Measurements from ENCODE around the gene LONRF2. TPM values are rescaled to one million over a fixed set of nuclear protein-coding genes. Genes with fewer than 3 reads are reported as not detected.

Gene LONRF2
- total RNA-seq, 4 donors from 2014 or later = 1.3 to 2.5 (median 2.0) TPM

DNA sequence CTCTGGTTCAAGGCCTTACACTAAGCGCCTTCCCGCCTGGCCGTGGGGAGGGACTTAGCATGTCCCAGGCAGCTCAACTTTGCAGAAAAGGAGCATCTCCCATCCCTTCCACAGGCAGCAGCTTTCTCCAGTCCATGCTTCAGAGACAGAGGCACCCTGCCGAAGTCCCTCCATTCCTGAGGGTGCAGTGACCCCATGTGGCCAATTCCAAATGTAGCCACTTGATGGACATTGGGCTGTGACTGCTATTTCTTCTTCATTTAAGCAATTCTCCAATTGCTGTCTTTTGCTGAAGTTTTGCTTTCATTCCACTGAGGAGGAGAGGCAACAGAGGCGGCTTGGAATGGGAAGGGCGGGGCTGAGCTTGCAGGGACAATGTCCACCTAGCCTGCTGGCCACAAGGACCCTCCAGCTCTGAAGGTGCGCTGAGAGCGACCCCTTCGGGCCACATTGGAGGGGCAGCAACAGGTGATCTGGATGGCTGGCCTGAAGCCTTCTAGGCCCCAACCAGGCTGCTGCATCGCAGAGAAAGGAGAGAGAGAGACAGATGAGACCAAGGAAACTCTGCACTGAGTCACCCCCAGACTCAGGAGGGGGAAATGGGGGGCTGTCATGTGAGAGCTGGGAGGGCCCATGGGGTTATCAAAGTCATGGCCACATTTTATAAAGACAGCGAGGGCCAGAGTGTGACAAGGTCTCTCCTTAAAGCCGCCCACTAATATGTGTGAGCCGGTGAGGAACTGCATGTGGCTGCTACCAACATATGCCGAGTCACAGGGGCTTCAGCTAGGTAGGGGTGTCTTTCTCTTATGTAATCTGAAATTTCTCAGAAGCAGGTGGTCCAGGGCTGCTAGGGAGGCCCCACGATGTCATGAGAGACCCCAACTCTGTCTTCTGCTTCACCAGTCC is 61.3 kb downstream of the LONRF2 start:
- no peak for TF ChIP-seq POLR2A (IDR thresholded peaks at IDR 0.05)
- TF ChIP-seq, protein P1, sequence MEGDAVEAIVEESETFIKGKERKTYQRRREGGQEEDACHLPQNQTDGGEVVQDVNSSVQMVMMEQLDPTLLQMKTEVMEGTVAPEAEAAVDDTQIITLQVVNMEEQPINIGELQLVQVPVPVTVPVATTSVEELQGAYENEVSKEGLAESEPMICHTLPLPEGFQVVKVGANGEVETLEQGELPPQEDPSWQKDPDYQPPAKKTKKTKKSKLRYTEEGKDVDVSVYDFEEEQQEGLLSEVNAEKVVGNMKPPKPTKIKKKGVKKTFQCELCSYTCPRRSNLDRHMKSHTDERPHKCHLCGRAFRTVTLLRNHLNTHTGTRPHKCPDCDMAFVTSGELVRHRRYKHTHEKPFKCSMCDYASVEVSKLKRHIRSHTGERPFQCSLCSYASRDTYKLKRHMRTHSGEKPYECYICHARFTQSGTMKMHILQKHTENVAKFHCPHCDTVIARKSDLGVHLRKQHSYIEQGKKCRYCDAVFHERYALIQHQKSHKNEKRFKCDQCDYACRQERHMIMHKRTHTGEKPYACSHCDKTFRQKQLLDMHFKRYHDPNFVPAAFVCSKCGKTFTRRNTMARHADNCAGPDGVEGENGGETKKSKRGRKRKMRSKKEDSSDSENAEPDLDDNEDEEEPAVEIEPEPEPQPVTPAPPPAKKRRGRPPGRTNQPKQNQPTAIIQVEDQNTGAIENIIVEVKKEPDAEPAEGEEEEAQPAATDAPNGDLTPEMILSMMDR (IDR thresholded peaks at IDR 0.05) = peak; percentile 19 to 29
- Histone ChIP-seq H3K27ac (no peak overlapping the region), H3K27me3 (no peaks in the 10 kb centered on the region), H3K9me3 (no peaks in the 10 kb centered on the region), H3K4me1 (no peaks in the 10 kb centered on the region), H3K36me3 (no peaks in the 10 kb centered on the region), H3K4me3 (no peak overlapping the region)
- DNase-seq (ENCODE audit: low spot score in 2 of 2) = peak in 1 of 2 donors; percentile 78
- WGBS = 71% methylated on average over 15 of the region's 15 CpGs

DNA sequence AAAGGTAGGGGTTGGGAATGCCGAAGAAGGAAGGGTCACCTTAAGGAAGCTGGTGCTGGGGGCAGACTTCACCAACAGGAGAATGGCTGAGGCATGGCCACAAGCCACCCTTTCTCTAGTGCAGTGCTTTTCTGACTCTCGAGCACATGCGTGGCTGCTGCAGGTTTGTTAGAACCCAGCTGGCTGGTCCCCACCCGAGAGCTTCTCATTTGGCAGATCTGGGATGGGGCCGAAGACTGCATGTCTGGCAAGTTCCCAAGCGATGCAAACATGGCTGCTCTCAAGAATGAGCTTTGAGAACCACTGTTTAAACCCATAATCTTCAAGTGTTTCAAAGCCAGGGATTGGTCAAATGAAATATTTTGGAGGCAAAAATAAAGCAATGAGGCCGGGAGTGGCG is 63.2 kb downstream of the LONRF2 start:
- Histone ChIP-seq H3K4me3 (no peak overlapping the region), H3K9me3 (no peaks in the 10 kb centered on the region), H3K27me3 (no peaks in the 10 kb centered on the region), H3K27ac (no peak overlapping the region), H3K36me3 (no peaks in the 10 kb centered on the region), H3K4me1 (no peaks in the 10 kb centered on the region)
- WGBS = 96% methylated on average over 6 of the region's 8 CpGs
- TF ChIP-seq, protein P1 (IDR thresholded peaks at IDR 0.05) = no peak
- TF ChIP-seq POLR2A (IDR thresholded peaks at IDR 0.05) = no peak
- no peak for TF ChIP-seq POLR2AphosphoS5 (IDR thresholded peaks at IDR 0.05)
- no peak for TF ChIP-seq EP300 (IDR thresholded peaks at IDR 0.05)
- peak in 1 of 2 donors; percentile 64 for DNase-seq (ENCODE audit: low spot score in 2 of 2)

DNA sequence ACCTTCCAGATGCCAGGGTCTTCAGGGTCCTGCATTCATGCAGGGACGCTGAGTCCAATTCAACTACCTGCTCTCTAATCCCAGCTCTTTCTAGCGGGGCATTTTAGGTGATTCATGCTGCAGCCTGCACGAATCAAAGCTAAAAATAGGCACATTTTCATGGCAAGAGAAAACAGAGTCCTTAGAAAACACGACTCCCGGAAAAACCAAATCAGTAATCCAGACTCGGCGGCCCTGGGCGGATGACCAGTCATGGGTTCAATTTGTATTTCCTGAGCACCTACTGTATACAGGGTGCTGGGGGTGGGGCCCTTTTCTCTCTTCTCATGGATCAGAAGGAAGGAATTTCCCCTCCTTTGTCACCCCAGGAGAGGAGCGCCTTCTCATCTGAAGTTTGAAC is 64.4 kb downstream of the LONRF2 start:
- WGBS = 49% methylated on average over 9 of the region's 9 CpGs
- Histone ChIP-seq H3K27me3 (no peaks in the 10 kb centered on the region), H3K4me1 (no peaks in the 10 kb centered on the region), H3K27ac (no peak overlapping the region), H3K4me3 (no peak overlapping the region), H3K36me3 (no peaks in the 10 kb centered on the region), H3K9me3 (no peaks in the 10 kb centered on the region)
- peak in 1 of 2 donors; percentile 48 for DNase-seq (ENCODE audit: low spot score in 2 of 2)
- TF ChIP-seq POLR2AphosphoS5 (IDR thresholded peaks at IDR 0.05) (no peak), POLR2A (IDR thresholded peaks at IDR 0.05) (no peak), EP300 (IDR thresholded peaks at IDR 0.05) (no peak)
- TF ChIP-seq, protein P1 (IDR thresholded peaks at IDR 0.05) = no peak

DNA sequence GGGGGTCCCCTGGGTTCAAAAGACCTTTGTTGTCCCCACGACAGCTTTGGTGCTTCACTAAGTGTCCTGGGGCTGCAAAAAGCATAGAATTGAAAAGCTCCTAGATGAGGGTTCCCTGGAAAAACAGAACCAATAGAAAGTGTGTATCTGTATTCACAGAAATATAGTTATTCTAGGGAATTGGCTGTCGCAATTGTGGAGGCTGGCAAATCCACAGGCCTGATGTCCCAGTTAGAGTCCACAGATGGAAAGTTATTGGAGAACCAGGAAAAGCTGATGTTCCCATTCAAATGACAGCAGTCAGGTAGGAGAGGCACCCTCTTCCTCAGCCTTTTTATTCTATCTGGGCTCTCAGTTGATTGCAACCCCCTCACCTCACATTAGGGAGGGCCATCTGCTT is 65.5 kb downstream of the LONRF2 start:
- H3K36me3 ChIP-seq = no peaks in the 10 kb centered on the region
- DNase-seq (ENCODE audit: low spot score in 2 of 2) = peak in 1 of 2 donors; percentile 2
- 100% methylated on average over 2 of the region's 2 CpGs for WGBS
- H3K27me3 ChIP-seq = no peaks in the 10 kb centered on the region
- H3K27ac ChIP-seq = no peak overlapping the region
- no peaks in the 10 kb centered on the region for H3K4me1 ChIP-seq
- H3K9me3 ChIP-seq = no peaks in the 10 kb centered on the region
- TF ChIP-seq EP300 (IDR thresholded peaks at IDR 0.05) (no peak), POLR2A (IDR thresholded peaks at IDR 0.05) (no peak), POLR2AphosphoS5 (IDR thresholded peaks at IDR 0.05) (no peak)
- TF ChIP-seq, protein P1 (IDR thresholded peaks at IDR 0.05) = no peak
- no peak overlapping the region for H3K4me3 ChIP-seq

DNA sequence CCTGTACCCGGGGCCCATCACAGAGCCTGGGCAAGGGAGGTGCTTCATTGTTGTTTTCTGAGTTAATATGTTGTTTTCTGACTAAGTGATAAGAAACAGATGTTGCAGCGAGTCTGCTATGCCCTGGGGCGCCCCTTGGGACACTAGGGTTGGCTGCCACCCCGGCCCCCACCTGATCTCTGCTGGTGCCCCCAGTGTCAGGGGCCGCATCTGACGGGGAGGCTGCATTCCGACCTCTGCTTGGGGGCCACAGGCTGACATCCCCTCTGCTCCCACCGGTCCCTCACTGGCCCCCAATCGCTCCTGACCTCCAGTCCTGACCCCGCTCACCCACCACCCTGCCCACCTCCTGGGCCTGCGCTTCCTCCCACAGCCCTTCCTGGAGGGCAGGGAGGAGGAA is 65.9 kb downstream of the LONRF2 start:
- no peaks in the 10 kb centered on the region for H3K36me3 ChIP-seq
- H3K27me3 ChIP-seq = no peaks in the 10 kb centered on the region
- TF ChIP-seq EP300 (IDR thresholded peaks at IDR 0.05) (no peak), POLR2A (IDR thresholded peaks at IDR 0.05) (no peak), POLR2AphosphoS5 (IDR thresholded peaks at IDR 0.05) (no peak)
- TF ChIP-seq, protein P1 (IDR thresholded peaks at IDR 0.05) = no peak
- H3K9me3 ChIP-seq = no peaks in the 10 kb centered on the region
- H3K4me3 ChIP-seq = no peak overlapping the region
- H3K4me1 ChIP-seq = no peaks in the 10 kb centered on the region
- no peak overlapping the region for H3K27ac ChIP-seq
- peak in 1 of 2 donors; percentile 72 for DNase-seq (ENCODE audit: low spot score in 2 of 2)
- 92% methylated on average over 5 of the region's 11 CpGs for WGBS
